ENCODE results near the gene FAM241A. TPM values are rescaled to one million over a fixed set of nuclear protein-coding genes. Genes with fewer than 3 reads are reported as not detected.

FAM241A gene
- polyA plus RNA-seq, 2 of the 4 experiments (the other 2 are of a cell fraction) = 0.67 to 2.3 TPM

DNA sequence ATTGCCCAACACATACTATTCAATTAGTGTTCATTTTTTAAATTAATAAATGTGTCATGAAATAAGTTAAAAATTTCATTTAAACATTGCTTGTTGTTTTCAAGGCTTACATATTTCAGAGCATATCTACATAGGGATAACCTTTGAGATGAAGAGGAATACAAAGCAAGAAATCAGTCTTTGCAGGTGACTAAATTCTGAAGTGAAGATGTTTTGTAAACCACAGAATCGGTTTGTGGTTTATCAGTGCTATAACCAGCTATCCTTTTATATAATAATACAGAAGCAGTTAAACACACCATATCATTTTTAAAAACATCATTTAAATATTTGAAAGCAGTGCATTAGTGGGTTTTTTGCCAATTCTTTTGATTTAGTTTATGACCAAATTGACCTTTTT is 26.9 kb downstream of the FAM241A start:
- POLR2A ChIA-PET = no interaction called here

DNA sequence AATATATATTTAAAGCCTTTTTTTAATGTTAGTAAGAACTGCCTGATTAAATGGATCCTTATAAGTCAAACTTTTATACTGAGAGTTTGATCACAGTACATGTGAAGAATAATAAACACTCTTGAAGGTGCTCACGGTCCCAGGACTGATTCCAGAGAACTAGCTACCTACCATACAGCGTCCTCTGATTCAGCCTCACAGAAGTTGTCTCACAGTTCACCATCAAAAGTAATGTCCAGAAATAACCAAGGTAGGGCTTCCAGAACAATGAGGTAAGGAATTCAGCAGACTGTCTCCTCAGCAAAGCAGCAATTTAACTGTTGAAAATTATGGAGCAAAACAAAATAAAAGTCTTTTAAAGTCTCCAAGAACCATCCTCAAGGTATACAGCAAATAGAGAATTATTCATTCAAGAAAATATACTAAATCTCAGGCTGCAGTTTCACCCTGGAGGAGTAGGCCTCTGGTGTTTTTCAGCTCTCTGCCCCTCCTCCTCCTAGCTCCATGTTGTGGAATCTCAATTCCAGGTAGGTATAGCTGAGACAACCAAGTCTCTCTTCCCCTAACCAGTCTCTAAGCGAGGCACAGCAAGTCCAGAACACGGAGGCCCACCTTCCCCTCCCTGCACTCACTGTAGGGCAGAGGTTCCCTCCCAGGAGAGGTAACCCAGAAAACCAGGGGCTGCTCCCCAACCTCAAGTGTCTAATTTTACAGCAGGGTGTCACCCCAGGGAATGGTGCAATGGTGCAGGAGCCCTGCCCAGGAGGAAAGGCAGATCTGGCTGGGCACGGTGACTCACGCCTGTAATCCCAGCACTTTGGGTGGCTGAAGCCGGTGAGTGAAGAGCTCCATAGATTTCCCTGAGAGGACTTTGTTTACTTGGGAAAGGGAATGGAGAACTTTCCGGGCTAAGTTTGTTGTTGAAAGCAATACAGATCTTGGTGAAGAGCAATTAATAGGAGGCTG is 28.6 kb downstream of the FAM241A start:
- Histone ChIP-seq H3K4me1 (peaks cover 20% of the 10 kb centered on the region), H3K4me2 (no peak overlapping the region), H3K4me3 (no peak overlapping the region), H3K27ac (peak overlapping the region in 1 of 2 experiments; percentile 50; a peak in 1 of 6 replicates), H3K9me3 (no peaks in the 10 kb centered on the region)
- CTCF ChIA-PET = no interaction called here
- WGBS (ENCODE audit: missing lambda C conversion rate) = 87% methylated on average over 7 of the region's 8 CpGs
- TF ChIP-seq RAD21 (conservative IDR thresholded peaks at IDR 0.05 in 1 of 2, IDR thresholded peaks at IDR 0.05 in 1 of 2) (no peak), ESRRA (IDR thresholded peaks at IDR 0.05; ENCODE audit: borderline replicate concordance, low read length) (no peak), PHF8 (IDR thresholded peaks at IDR 0.05; ENCODE audit: borderline replicate concordance, low read depth) (no peak), HDAC2 (IDR thresholded peaks at IDR 0.05) (no peak), EHMT2 (IDR thresholded peaks at IDR 0.05; ENCODE audit: low read depth) (no peak), TFCP2L1 (CRISPR knock-in tag; IDR thresholded peaks at IDR 0.05) (no peak), EP300 (IDR thresholded peaks at IDR 0.05) (no peak), CHD2 (IDR thresholded peaks at IDR 0.05; ENCODE audit: low read length, partially characterized antibody) (no peak), SREBF2 (IDR thresholded peaks at IDR 0.05) (no peak)
- TF ChIP-seq, protein P1, sequence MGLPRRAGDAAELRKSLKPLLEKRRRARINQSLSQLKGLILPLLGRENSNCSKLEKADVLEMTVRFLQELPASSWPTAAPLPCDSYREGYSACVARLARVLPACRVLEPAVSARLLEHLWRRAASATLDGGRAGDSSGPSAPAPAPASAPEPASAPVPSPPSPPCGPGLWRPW (IDR thresholded peaks at IDR 0.05) = no peak
- TF ChIP-seq, protein P2, sequence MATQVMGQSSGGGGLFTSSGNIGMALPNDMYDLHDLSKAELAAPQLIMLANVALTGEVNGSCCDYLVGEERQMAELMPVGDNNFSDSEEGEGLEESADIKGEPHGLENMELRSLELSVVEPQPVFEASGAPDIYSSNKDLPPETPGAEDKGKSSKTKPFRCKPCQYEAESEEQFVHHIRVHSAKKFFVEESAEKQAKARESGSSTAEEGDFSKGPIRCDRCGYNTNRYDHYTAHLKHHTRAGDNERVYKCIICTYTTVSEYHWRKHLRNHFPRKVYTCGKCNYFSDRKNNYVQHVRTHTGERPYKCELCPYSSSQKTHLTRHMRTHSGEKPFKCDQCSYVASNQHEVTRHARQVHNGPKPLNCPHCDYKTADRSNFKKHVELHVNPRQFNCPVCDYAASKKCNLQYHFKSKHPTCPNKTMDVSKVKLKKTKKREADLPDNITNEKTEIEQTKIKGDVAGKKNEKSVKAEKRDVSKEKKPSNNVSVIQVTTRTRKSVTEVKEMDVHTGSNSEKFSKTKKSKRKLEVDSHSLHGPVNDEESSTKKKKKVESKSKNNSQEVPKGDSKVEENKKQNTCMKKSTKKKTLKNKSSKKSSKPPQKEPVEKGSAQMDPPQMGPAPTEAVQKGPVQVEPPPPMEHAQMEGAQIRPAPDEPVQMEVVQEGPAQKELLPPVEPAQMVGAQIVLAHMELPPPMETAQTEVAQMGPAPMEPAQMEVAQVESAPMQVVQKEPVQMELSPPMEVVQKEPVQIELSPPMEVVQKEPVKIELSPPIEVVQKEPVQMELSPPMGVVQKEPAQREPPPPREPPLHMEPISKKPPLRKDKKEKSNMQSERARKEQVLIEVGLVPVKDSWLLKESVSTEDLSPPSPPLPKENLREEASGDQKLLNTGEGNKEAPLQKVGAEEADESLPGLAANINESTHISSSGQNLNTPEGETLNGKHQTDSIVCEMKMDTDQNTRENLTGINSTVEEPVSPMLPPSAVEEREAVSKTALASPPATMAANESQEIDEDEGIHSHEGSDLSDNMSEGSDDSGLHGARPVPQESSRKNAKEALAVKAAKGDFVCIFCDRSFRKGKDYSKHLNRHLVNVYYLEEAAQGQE (IDR thresholded peaks at IDR 0.05) = no peak
- TF ChIP-seq, protein P3, sequence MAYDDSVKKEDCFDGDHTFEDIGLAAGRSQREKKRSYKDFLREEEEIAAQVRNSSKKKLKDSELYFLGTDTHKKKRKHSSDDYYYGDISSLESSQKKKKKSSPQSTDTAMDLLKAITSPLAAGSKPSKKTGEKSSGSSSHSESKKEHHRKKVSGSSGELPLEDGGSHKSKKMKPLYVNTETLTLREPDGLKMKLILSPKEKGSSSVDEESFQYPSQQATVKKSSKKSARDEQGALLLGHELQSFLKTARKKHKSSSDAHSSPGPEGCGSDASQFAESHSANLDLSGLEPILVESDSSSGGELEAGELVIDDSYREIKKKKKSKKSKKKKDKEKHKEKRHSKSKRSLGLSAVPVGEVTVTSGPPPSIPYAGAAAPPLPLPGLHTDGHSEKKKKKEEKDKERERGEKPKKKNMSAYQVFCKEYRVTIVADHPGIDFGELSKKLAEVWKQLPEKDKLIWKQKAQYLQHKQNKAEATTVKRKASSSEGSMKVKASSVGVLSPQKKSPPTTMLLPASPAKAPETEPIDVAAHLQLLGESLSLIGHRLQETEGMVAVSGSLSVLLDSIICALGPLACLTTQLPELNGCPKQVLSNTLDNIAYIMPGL (CRISPR knock-in tag; IDR thresholded peaks at IDR 0.05; ENCODE audit: borderline replicate concordance) = no peak
- 0 out of 6 replicates have a peak, but pooled peaks of 1 of the 2 experiments have one; percentile 13 for ATAC-seq
- no peak for FAIRE-seq
- DNase-seq (ENCODE audit: low read depth in 1 of 2, low spot score in 1 of 2) = no peak
- POLR2A ChIA-PET = no interaction called here

More for the DNA sequence above, 26.9 kb downstream of the FAM241A start:
- DNase-seq (ENCODE audit: low read depth in 1 of 2, low spot score in 1 of 2) (no peak), FAIRE-seq (no peak), ATAC-seq (no peak)
- CTCF ChIA-PET = no interaction called here
- no peak overlapping the region for H3K27ac ChIP-seq
- H3K4me2 ChIP-seq = no peak overlapping the region
- 91% methylated on average over 1 of the region's 1 CpG for WGBS (ENCODE audit: missing lambda C conversion rate)
- TF ChIP-seq, protein P2 (IDR thresholded peaks at IDR 0.05) = no peak
- TF ChIP-seq SMC3 (IDR thresholded peaks at IDR 0.05) = no peak
- TF ChIP-seq KDM5A (IDR thresholded peaks at IDR 0.05) = no peak
- TF ChIP-seq HEYL (CRISPR knock-in tag; IDR thresholded peaks at IDR 0.05) = no peak
- TF ChIP-seq, protein P1 (IDR thresholded peaks at IDR 0.05) = no peak
- no peak for TF ChIP-seq JUN (IDR thresholded peaks at IDR 0.05)
- no peaks in the 10 kb centered on the region for H3K9me3 ChIP-seq
- no peak overlapping the region for H3K4me3 ChIP-seq
- peaks cover 20% of the 10 kb centered on the region for H3K4me1 ChIP-seq

Data from A549 (cell line).